K562 (cell line): ENCODE data around the gene DNAJC30. TPM values are rescaled to one million over a fixed set of nuclear protein-coding genes. Genes with fewer than 3 reads are reported as not detected.
A peak's percentile ranks its signal among the peaks of the same experiment; 100 is the strongest.

Source experiments
- ATAC-seq: fragments of 200-7000 bp; cut with Tn5 transposase; 3 replicates; pipeline ENCODE4 v1.9.1; 2020; ENCODE audit warnings: moderate library complexity
- BruUV-seq: library from RNA; stranded (reverse); fragments of 400-500 nt; replicated peaks from 2 replicates; lab custom pipeline; 2021; lab: Mats Ljungman, UMichigan
- CTCF ChIA-PET: fragments of 300-600 bp; formaldehyde crosslinking; extraction: SDS; loops from one replicate; lab custom pipeline; 2021; ENCODE audit warnings: low intra/inter-chr PET ratio; lab: Yijun Ruan, JAX
- POLR2A ChIA-PET: fragments of 300-600, 350-650 bp; sonication (Branson Sonifier 250); formaldehyde crosslinking; extraction: SDS; loops from one replicate; lab custom pipeline; 2021; ENCODE audit warnings: antibody characterized with exemption, inconsistent platforms; lab: Yijun Ruan, JAX
- DNase-seq, 4 experiments: peaks; one replicate each; pipeline versions ENCODE4 v3.0.0 to v3.0.0-alpha.2; 2011 to 2018; ENCODE audit warnings: low spot score in 3 of 4, mixed read lengths in 3 of 4; ENCODE audit errors: extremely low read depth in 1 of 4
- FAIRE-seq: peaks from 2 replicates; lab custom pipeline; 2011; peaks lifted over from hg19 to GRCh38; lab: Jason Lieb, UNC
- H2AFZ ChIP-seq: 2 replicates; pipeline ENCODE4 v1.6.0; 2011; ENCODE audit warnings: low read depth, low read length, control low read depth, inconsistent platforms
- H3K27ac ChIP-seq: fragments of 200-600 bp; 3 replicates; pipeline ENCODE4 v1.8.0; 2011; ENCODE audit warnings: low read depth, mild to moderate bottlenecking, control low read depth, inconsistent platforms, low read length, moderate library complexity, mixed read lengths; ENCODE audit errors: extremely low read depth
- H3K27me3 ChIP-seq, 2 experiments: fragments of 300-600 bp in 1 of 2; 2 replicates in 1 of 2; 3 replicates in 1 of 2; pipeline versions ENCODE4 v1.6.0 to v1.8.0; 2011; ENCODE audit warnings: inconsistent platforms in 2 of 2, low read length in 2 of 2, mild to moderate bottlenecking in 1 of 2, mixed read lengths in 1 of 2, moderate library complexity in 1 of 2; ENCODE audit not compliant: control insufficient read depth in 2 of 2, insufficient read depth in 2 of 2
- H3K36me3 ChIP-seq: fragments of 300-600 bp; 3 replicates; pipeline ENCODE4 v1.8.0; 2011; ENCODE audit warnings: mild to moderate bottlenecking, low read length, inconsistent platforms; ENCODE audit not compliant: control insufficient read depth, insufficient read depth
- H3K4me1 ChIP-seq, 2 experiments: fragments of 200-600 bp in 1 of 2; replicated peaks in 1 of 2; 2 replicates in 1 of 2; 3 replicates in 1 of 2; pipeline versions ENCODE4 v1.5.1 to v1.8.0; 2011; ENCODE audit warnings: inconsistent platforms in 2 of 2, low read length in 2 of 2, mild to moderate bottlenecking in 1 of 2, mixed read lengths in 1 of 2, moderate library complexity in 1 of 2; ENCODE audit not compliant: control insufficient read depth in 2 of 2, insufficient read depth in 2 of 2
- H3K4me2 ChIP-seq: 2 replicates; pipeline ENCODE4 v1.6.1; 2011; ENCODE audit warnings: low read length, control low read depth, inconsistent platforms, mixed read lengths; ENCODE audit not compliant: insufficient read depth
- H3K4me3 ChIP-seq: fragments of 200-600 bp; sonication (generic), shearing (Covaris generic); 2 replicates; pipeline ENCODE4 v1.5.1; 2016; ENCODE audit warnings: control low read depth, inconsistent platforms
- H3K79me2 ChIP-seq: fragments of 200-600 bp; 3 replicates; pipeline ENCODE4 v1.8.0; 2011; ENCODE audit warnings: low read length, inconsistent platforms; ENCODE audit not compliant: control insufficient read depth, insufficient read depth
- H3K9ac ChIP-seq, 2 experiments: 2 replicates each; pipeline versions ENCODE4 v1.6.0 to v1.6.1; 2011; ENCODE audit warnings: low read depth in 2 of 2, low read length in 2 of 2, control low read depth in 1 of 2, inconsistent platforms in 1 of 2, mild to moderate bottlenecking in 1 of 2, mixed read lengths in 1 of 2; ENCODE audit not compliant: insufficient read depth in 1 of 2
- H3K9me1 ChIP-seq: one replicate; pipeline ENCODE4 v1.6.0; 2011; ENCODE audit warnings: inconsistent platforms, mild to moderate bottlenecking, low read length, moderate library complexity; ENCODE audit not compliant: control insufficient read depth, insufficient read depth
- H3K9me3 ChIP-seq: replicated peaks from 2 replicates; pipeline ENCODE4 v1.5.1; 2011; ENCODE audit warnings: low read depth, low read length, inconsistent platforms; ENCODE audit not compliant: control insufficient read depth, insufficient read depth
- H4K20me1 ChIP-seq: replicated peaks from 2 replicates; pipeline ENCODE4 v1.6.1; 2011; ENCODE audit warnings: low read length, inconsistent platforms, mixed read lengths; ENCODE audit not compliant: control insufficient read depth, insufficient read depth
- DMBX1 ChIP-seq: fragments of 250-450 bp; sonication (Bioruptor Pico); IDR thresholded peaks from 2 replicates; pipeline ENCODE4 v1.8.0; 2022; ENCODE audit warnings: inconsistent platforms, mild to moderate bottlenecking, moderate library complexity, borderline replicate concordance
- FOXJ2 ChIP-seq: fragments of 200-800 bp; sonication (Bioruptor generic); IDR thresholded peaks from 2 replicates; pipeline ENCODE4 v1.6.1; 2016; ENCODE audit warnings: missing genetic modification characterization, missing compliant biosample characterization
- LARP7 ChIP-seq: fragments of 450-650 bp; IDR thresholded peaks from 2 replicates; pipeline ENCODE4 v1.6.1; 2016
- ZBED1 ChIP-seq: IDR thresholded peaks from 2 replicates; pipeline ENCODE4 v1.6.1; 2014
- ZFX ChIP-seq: sonication (generic); formaldehyde crosslinking; IDR thresholded peaks from 2 replicates; pipeline ENCODE4 v1.8.0; 2022; ENCODE audit warnings: mild to moderate bottlenecking, missing genetic modification reagents, moderate library complexity
- ZNF707 ChIP-seq: fragments of 250-450 bp; sonication (Bioruptor Pico); conservative IDR thresholded peaks from 2 replicates; pipeline ENCODE4 v1.8.0; 2022; ENCODE audit warnings: inconsistent platforms, mild to moderate bottlenecking, moderate library complexity
- WGBS: fragments of 100-300 bp; shearing (Covaris generic); methylation state at CpG from one replicate; pipeline ENCODE4 v1.1.6; 2016; ENCODE audit warnings: low coverage, mixed read lengths; ENCODE audit not compliant: insufficient coverage; ENCODE audit errors: missing lambda C conversion rate; 5-methylcytosine and 5-hydroxymethylcytosine counted together
- in situ Hi-C: fragments of 300-500 bp; cut with MboI; formaldehyde crosslinking; loops from 4 replicates; pipeline ENCODE4 v1.15.0; 2018; ENCODE audit warnings: inconsistent platforms, mixed read lengths
- intact Hi-C: fragments of 100-400 bp; cut with micrococcal nuclease; formaldehyde crosslinking; loops from 2 replicates; pipeline ENCODE4 v1.14.2; 2022
- polyA plus RNA-seq, 8 experiments: library from polyadenylated mRNA; depleted of rRNA in 4 of 8; stranded (reverse) in 5 of 8; unstranded in 3 of 8; fragments of >200 nt; fragmentation: Nextera tagmentation in 2 of 8; fragmentation: Illumina TruSeq in 1 of 8; extraction: Ambion mirVana in 2 of 8; extraction: Trizol in 1 of 8; gene quantifications; 2 replicates each; pipeline versions ENCODE4 v1.2.1 to v1.2.3, GENCODE V29; 2011 to 2014; ENCODE audit warnings: inconsistent platforms in 1 of 8, missing spikeins in 1 of 8
- total RNA-seq, 7 experiments: library from RNA; depleted of rRNA in 6 of 7; stranded (reverse); fragments of >200 nt in 6 of 7; fragmentation: Illumina TruSeq in 2 of 7; extraction: Trizol in 2 of 7; gene quantifications; 2 replicates each; pipeline versions ENCODE4 v1.2.1 to v1.2.3, GENCODE V29; 2011 to 2021; ENCODE audit warnings: low replicate concordance in 1 of 7
- TF ChIP-seq, protein P1 (sequence below), 2 experiments: fragments of 450-650 bp; IDR thresholded peaks; 2 replicates each; pipeline ENCODE4 v1.6.1; 2016
- TF ChIP-seq, protein P2 (sequence below): fragments of 250-450 bp; sonication (Bioruptor Pico); IDR thresholded peaks from 2 replicates; pipeline ENCODE4 v1.8.0; 2021; ENCODE audit warnings: borderline replicate concordance, mild to moderate bottlenecking, moderate library complexity; ENCODE audit not compliant: poor library complexity, severe bottlenecking

Gene DNAJC30
- total and polyA plus RNA-seq, 9 of the 15 experiments (the other 6 are each of a cell fraction or from before 2014, with no cell fraction given) = 1.1 to 11.3 (median 4.6) TPM

DNA sequence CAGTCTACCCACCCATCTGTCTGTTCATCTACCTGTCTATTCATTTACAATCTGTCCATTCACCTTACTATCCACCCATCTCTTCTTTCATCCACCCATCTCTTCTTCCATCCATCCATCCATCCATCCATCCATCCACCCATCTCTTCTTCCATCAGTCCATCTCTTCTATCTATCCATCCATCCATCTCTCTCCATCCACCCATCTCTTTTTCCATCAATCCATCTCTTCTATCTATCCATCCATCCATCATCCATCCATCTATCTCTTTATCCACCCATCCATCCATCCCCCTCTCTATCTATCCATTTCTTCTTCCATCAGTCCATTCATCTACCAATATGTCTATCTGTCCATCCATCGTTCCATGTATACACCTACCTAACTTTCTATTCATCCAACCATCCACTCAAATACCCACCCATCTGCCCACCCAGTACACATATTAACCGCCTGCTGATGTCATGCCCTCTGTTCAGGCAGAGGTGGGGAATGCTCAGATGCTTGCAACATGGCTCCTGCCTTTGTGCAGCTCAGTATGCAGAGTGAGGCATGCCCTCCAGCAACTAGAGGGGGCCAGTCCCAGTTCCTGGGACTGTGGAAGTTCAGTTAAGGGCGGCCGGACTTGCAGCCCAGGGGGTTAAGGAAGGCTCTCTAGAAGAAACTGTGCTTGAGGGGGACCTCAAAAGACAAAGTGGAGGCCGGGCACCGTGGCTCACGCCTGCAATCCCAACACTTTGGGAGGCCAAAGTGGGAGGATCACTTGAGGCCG lies 47.6 kb downstream of the DNAJC30 start:
- BruUV-seq = no TSS peak
- WGBS = 2% methylated on average over 8 of the region's 8 CpGs
- Histone ChIP-seq H3K79me2 (no peaks in the 10 kb centered on the region), H4K20me1 (peaks cover 5% of the 10 kb centered on the region; the same call in 1 of the 2 replicates), H3K27me3 (peaks cover 16 to 33% of the 10 kb centered on the region in 2 experiments), H2AFZ (no peak overlapping the region), H3K4me1 (no peaks in the 10 kb centered on the region; a peak in 1 of 5 replicates), H3K4me2 (no peak overlapping the region), H3K27ac (no peak overlapping the region), H3K4me3 (no peak overlapping the region), H3K9me3 (no peaks in the 10 kb centered on the region), H3K36me3 (no peaks in the 10 kb centered on the region), H3K9me1 (no peaks in the 10 kb centered on the region), H3K9ac (peak overlapping the region in 1 of 2 experiments; percentile 33; a peak in 1 of 4 replicates)
- ATAC-seq = peak; percentile 52; the same call in 1 of the 3 replicates
- ChIA-PET CTCF (no interaction called here), POLR2A (no interaction called here)
- no peak for FAIRE-seq
- no peak for DNase-seq
- in situ Hi-C loops = no loop called here
- intact Hi-C loops = no loop called here
- no peak for TF ChIP-seq DMBX1
- TF ChIP-seq LARP7 = 0 out of 2 replicates have a peak, but pooled peaks have one; percentile 21
- TF ChIP-seq, protein P1, sequence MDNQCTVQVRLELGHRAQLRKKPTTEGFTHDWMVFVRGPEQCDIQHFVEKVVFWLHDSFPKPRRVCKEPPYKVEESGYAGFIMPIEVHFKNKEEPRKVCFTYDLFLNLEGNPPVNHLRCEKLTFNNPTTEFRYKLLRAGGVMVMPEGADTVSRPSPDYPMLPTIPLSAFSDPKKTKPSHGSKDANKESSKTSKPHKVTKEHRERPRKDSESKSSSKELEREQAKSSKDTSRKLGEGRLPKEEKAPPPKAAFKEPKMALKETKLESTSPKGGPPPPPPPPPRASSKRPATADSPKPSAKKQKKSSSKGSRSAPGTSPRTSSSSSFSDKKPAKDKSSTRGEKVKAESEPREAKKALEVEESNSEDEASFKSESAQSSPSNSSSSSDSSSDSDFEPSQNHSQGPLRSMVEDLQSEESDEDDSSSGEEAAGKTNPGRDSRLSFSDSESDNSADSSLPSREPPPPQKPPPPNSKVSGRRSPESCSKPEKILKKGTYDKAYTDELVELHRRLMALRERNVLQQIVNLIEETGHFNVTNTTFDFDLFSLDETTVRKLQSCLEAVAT (IDR thresholded peaks at IDR 0.05) = 0 out of 4 replicates have a peak, but pooled peaks of 1 of the 2 experiments have one; percentile 40
- TF ChIP-seq ZFX = no peak
- TF ChIP-seq, protein P2, sequence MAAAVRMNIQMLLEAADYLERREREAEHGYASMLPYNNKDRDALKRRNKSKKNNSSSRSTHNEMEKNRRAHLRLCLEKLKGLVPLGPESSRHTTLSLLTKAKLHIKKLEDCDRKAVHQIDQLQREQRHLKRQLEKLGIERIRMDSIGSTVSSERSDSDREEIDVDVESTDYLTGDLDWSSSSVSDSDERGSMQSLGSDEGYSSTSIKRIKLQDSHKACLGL (CRISPR knock-in tag) = no peak
- no peak for TF ChIP-seq FOXJ2 (tag)
- no peak for TF ChIP-seq ZNF707
- no peak for TF ChIP-seq ZBED1
